SK-N-MC (cell line): ENCODE results near the gene B4GALT2.

Source experiments
- DNase-seq: peaks from one replicate; pipeline ENCODE4 v3.0.0-alpha.2; 2011; ENCODE audit warnings: low read depth, low spot score
- H3K27ac ChIP-seq: fragments of 200-600 bp; sonication (generic); 2 replicates; pipeline ENCODE4 v1.5.1; 2016; ENCODE audit warnings: mixed run types
- H3K36me3 ChIP-seq: fragments of 200-600 bp; sonication (generic); 2 replicates; pipeline ENCODE4 v1.6.1; 2017; ENCODE audit warnings: antibody characterized with exemption, low read length, mixed read lengths; ENCODE audit not compliant: insufficient read depth
- H3K4me3 ChIP-seq: fragments of 200-600 bp; sonication (generic); 2 replicates; pipeline ENCODE4 v1.5.1; 2016
- H3K9ac ChIP-seq: fragments of 200-600 bp; sonication (generic); 2 replicates; pipeline ENCODE4 v1.8.0; 2017; ENCODE audit warnings: mixed run types, mixed read lengths; ENCODE audit not compliant: insufficient read length
- H3K9me3 ChIP-seq: fragments of 200-600 bp; sonication (generic); 2 replicates; pipeline ENCODE4 v1.6.1; 2017; ENCODE audit warnings: low read depth, mild to moderate bottlenecking, antibody characterized with exemption, low read length, moderate library complexity, mixed read lengths
- EZH2 ChIP-seq: fragments of 200-600 bp; sonication (generic); IDR thresholded peaks from one replicate; pipeline ENCODE4 v1.6.1; 2017; ENCODE audit warnings: antibody characterized with exemption
- FOXP2 ChIP-seq: optimal IDR thresholded peaks from 2 replicates; pipeline ENCODE3; 2011; ENCODE audit warnings: mild to moderate bottlenecking, moderate library complexity; ENCODE audit not compliant: insufficient read depth; ENCODE audit errors: extremely low read length, control extremely low read depth
- POLR2AphosphoS5 ChIP-seq: IDR thresholded peaks from 2 replicates; pipeline ENCODE4 v1.6.1; 2012; ENCODE audit warnings: mild to moderate bottlenecking, low read depth, low read length, borderline replicate concordance

The B4GALT2 gene

DNA sequence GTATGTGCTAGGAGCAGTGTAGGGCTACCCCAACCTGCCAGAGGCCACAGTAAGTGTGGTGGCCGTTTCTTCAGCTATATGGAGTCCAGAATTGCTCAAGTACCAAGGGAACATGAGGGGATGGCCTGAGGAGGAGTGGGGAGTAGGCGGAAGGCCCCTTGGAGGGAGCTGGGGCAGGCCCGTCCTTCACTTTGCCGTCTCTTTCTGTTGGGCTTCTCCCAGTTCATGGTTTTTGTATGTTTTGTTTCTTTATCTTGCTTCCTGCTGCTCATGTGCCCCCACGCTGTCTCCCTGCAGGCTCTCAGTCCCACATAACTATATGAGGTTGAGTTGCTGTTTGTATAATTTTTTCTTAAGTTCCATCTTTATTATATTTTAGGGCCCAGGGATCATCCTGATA, 15.1 kb upstream of the B4GALT2 start:
- Histone ChIP-seq H3K27ac (no peak overlapping the region), H3K9me3 (no peaks in the 10 kb centered on the region), H3K36me3 (no peaks in the 10 kb centered on the region; the same call in 1 of the 2 replicates), H3K4me3 (no peak overlapping the region), H3K9ac (no peak overlapping the region)
- TF ChIP-seq EZH2 (no peak), FOXP2 (no peak), POLR2AphosphoS5 (no peak)
- DNase-seq = no peak

DNA sequence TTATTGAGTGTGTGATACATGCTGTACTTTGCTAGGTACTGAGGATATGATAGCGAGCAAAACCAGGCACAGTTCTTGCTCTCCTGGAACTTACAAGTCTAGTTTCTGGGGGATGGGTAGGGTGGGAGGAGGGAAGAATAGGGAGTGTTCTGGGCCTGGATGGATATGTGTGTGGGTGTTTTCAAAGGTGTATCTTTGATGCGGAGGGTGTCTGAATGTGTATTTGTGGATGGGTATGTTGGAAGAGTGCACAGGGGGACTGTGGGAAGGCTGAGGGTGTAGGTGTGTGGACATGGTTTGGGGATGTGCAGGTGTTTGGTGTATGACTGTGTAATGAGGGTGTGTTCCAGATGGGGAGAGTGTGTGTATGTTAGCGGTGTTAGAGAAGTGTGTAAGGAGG, 13.7 kb upstream of the B4GALT2 start:
- no peak for DNase-seq
- no peak for TF ChIP-seq EZH2
- no peak for TF ChIP-seq POLR2AphosphoS5
- TF ChIP-seq FOXP2 = no peak
- Histone ChIP-seq H3K9ac (no peak overlapping the region), H3K9me3 (no peaks in the 10 kb centered on the region), H3K4me3 (no peak overlapping the region), H3K27ac (no peak overlapping the region), H3K36me3 (no peaks in the 10 kb centered on the region; the same call in 1 of the 2 replicates)

DNA sequence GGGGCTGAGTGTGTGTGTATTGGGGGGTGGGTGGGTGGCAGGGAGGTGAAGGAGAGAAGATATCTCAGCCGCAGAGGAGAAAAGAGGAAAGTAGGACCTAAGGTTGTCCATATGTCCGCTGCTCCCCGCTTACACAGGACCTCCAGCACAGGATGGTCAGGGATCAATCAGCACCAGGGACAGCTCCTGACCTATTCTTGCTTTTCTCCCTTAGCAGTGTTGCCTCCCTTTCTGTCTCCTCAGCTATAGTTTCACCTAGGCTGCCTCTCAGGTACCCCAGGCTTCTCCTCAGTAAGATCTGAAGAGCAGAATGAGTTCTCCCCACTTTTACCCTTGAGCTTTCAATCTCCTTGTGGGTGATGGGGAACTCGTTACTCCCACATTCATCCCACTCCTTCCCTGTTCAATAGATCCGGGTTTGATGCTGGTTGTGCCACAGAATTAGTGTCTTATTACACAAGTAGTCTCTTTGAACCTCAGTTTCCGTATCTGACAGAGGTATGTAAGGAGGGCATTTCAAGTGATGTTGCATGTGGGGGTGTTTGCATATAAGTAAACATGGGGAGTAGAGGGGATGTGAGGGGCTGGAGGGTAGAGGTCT, 10.6 kb upstream of the B4GALT2 start:
- H3K9me3 ChIP-seq = no peaks in the 10 kb centered on the region
- H3K27ac ChIP-seq = no peak overlapping the region
- no peak for TF ChIP-seq EZH2
- no peak for TF ChIP-seq FOXP2
- no peak for TF ChIP-seq POLR2AphosphoS5
- no peak overlapping the region for H3K4me3 ChIP-seq
- DNase-seq = no peak
- peaks cover 6% of the 10 kb centered on the region; the same call in 1 of the 2 replicates for H3K36me3 ChIP-seq
- no peak overlapping the region for H3K9ac ChIP-seq

- H3K4me3 ChIP-seq = peak overlapping the region; percentile 91
- peaks cover 6% of the 10 kb centered on the region; the same call in 1 of the 2 replicates for H3K36me3 ChIP-seq
- H3K9me3 ChIP-seq = no peaks in the 10 kb centered on the region
- H3K27ac ChIP-seq = no peak overlapping the region
- no peak for DNase-seq
- no peak overlapping the region for H3K9ac ChIP-seq
- TF ChIP-seq POLR2AphosphoS5 (no peak), FOXP2 (no peak), EZH2 (no peak)
Measured at GRCh38 chr1:43969416-43969745, 9.6 kb upstream of the B4GALT2 start.

DNA sequence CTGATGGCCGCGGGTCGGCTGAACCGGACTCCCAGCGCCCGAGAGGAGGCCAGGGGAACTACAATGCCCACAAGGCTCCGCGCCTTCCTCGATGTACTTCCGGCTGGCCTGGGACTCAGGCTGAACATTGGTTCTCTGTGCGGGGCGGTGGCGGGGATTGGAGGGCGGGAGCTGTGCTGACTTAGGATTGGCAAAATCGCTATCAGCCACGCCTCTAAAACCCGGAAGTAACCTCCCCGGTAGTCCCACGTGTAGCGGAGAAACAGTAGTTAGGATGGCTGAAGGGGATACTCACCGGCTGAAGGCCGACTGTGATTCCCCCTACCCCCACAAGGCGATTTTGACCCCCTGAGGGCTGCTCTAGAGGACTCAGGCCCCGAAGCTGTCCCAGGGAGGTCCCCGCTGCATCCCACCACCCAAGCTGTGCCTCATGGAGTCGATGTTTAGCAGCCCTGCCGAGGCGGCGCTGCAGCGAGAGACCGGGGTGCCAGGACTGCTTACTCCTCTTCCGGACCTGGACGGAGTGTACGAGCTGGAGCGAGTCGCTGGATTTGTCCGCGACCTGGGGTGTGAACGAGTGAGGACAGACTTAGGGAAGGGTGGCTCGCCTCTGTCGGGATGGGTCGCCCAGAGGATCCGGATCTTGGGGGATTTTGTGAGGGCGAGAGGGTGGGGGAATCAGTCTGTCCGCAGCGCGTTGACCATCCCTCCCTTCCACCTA, 9.1 kb upstream of the B4GALT2 start, which contains the start of gene DPH2:
Gene DPH2, plus strand, starts transcription at position 265 of the 721 bp plus-strand sequence. Its CDS starts 166 bp downstream, at position 431.
- DNase-seq = peak; percentile 83
- no peaks in the 10 kb centered on the region for H3K9me3 ChIP-seq
- peak within 1 kb of the TSS; percentile 91 for H3K4me3 ChIP-seq
- no peak within 1 kb of the TSS for H3K27ac ChIP-seq
- TF ChIP-seq POLR2AphosphoS5 (peak; percentile 67; the same call in 1 of the 2 replicates), FOXP2 (no peak), EZH2 (no peak)
- H3K36me3 ChIP-seq = peaks cover 6% of the 10 kb centered on the region; the same call in 1 of the 2 replicates
- peak within 1 kb of the TSS; percentile 76 for H3K9ac ChIP-seq

- Histone ChIP-seq H3K4me3 (peak overlapping the region; percentile 91), H3K9me3 (no peaks in the 10 kb centered on the region), H3K9ac (peak overlapping the region; percentile 76), H3K36me3 (peaks cover 6% of the 10 kb centered on the region; the same call in 1 of the 2 replicates), H3K27ac (no peak overlapping the region)
- TF ChIP-seq EZH2 = no peak
- no peak for TF ChIP-seq FOXP2
- no peak for TF ChIP-seq POLR2AphosphoS5
- DNase-seq = no peak
Measured at GRCh38 chr1:43970502-43970901, 8.5 kb upstream of the B4GALT2 start.

- TF ChIP-seq FOXP2 (no peak), POLR2AphosphoS5 (no peak), EZH2 (no peak)
- no peaks in the 10 kb centered on the region for H3K9me3 ChIP-seq
- peaks cover 7% of the 10 kb centered on the region; the same call in 1 of the 2 replicates for H3K36me3 ChIP-seq
- H3K27ac ChIP-seq = no peak overlapping the region
- H3K9ac ChIP-seq = no peak overlapping the region
- peak overlapping the region; percentile 91 for H3K4me3 ChIP-seq
- DNase-seq = no peak
Measured at GRCh38 chr1:43970911-43971310, 8.1 kb upstream of the B4GALT2 start.

GRCh38 chr1:43971336-43971980, 7.6 kb upstream of the B4GALT2 start:
- no peak overlapping the region for H3K9ac ChIP-seq
- no peak for TF ChIP-seq POLR2AphosphoS5
- no peak for TF ChIP-seq EZH2
- TF ChIP-seq FOXP2 = no peak
- peaks cover 13% of the 10 kb centered on the region for H3K36me3 ChIP-seq
- no peaks in the 10 kb centered on the region for H3K9me3 ChIP-seq
- H3K27ac ChIP-seq = no peak overlapping the region
- no peak for DNase-seq
- H3K4me3 ChIP-seq = no peak overlapping the region
